Measurements from ENCODE around the gene GRIFIN. TPM values are rescaled to one million over a fixed set of nuclear protein-coding genes. Genes with fewer than 3 reads are reported as not detected.

The GRIFIN gene
- total RNA-seq, 2 donors from 2014 or later = not detected

GRCh38 chr7:2519119-2519930 lies 43.1 kb upstream of the GRIFIN start, which contains the start of gene LFNG:
Gene LFNG, plus strand, starts transcription at chr7:2519774. Its CDS starts 88 bp downstream, at chr7:2519862.
- no peaks in the 10 kb centered on the region for H3K36me3 ChIP-seq (ENCODE audit: control insufficient read depth, insufficient read depth, low read length)
- H3K9ac ChIP-seq (ENCODE audit: extremely low read depth, low read length, poor library complexity, severe bottlenecking) = no peak within 1 kb of the TSS
- peak; percentile 91 for DNase-seq
- WGBS, 2 experiments (ENCODE audit: insufficient coverage in 1 of 2, insufficient read length in 1 of 2) = 0% methylated on average over 12 to 95 of the region's 95 CpGs
- Mint-ChIP-seq H3K4me1 (peaks cover 44% of the 10 kb centered on the region), H3K27me3 (ENCODE audit: insufficient read depth) (peaks cover 31% of the 10 kb centered on the region), H3K36me3 (ENCODE audit: low read depth) (no peaks in the 10 kb centered on the region), H3K4me3 (peak within 1 kb of the TSS; percentile 82), H3K27ac (no peak within 1 kb of the TSS), H3K9me3 (no peaks in the 10 kb centered on the region)
- TF ChIP-seq CTCF (conservative IDR thresholded peaks at IDR 0.05) = no peak
- peak within 1 kb of the TSS; percentile 72 for H3K4me3 ChIP-seq (ENCODE audit: low read length)
- no peaks in the 10 kb centered on the region for H3K9me3 ChIP-seq (ENCODE audit: control insufficient read depth, low read length)
- peak within 1 kb of the TSS; percentile 58 for H3K27ac ChIP-seq (ENCODE audit: low read depth, low read length)
- peaks cover 7% of the 10 kb centered on the region for H3K4me1 ChIP-seq (ENCODE audit: control insufficient read depth, insufficient read depth, low read length)
- H3K27me3 ChIP-seq (ENCODE audit: control insufficient read depth, insufficient read depth, low read length, poor library complexity, severe bottlenecking) = peaks cover 34% of the 10 kb centered on the region

DNA sequence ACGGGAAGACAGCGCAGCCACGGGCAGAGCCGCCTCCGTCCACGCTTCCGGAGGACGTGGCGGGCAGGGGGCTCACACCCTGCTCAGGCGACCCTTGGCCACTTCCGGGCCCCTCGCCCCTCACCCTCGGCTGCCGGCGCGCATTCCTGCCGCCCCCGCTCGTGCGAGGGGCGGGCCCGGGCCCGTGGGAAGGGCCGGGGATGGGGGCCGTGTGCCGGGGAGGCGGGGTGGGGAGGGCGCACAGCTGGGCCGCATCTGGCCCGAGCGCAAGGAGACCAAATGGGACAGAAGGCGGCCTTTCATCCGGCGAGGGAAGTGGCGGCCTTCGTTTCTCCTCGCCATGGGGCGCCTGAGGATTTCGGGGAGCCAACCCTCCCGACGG lies 42.5 kb upstream of the GRIFIN start:
- TF ChIP-seq CTCF (conservative IDR thresholded peaks at IDR 0.05) = no peak
- 6 to 13% methylated on average over 14 to 41 of the region's 41 CpGs for WGBS, 2 experiments (ENCODE audit: insufficient coverage in 1 of 2, insufficient read length in 1 of 2)
- no peak overlapping the region for H3K27ac ChIP-seq (ENCODE audit: low read depth, low read length)
- H3K9ac ChIP-seq (ENCODE audit: extremely low read depth, low read length, poor library complexity, severe bottlenecking) = no peak overlapping the region
- Mint-ChIP-seq H3K4me1 (peaks cover 44% of the 10 kb centered on the region), H3K36me3 (ENCODE audit: low read depth) (no peaks in the 10 kb centered on the region), H3K27ac (no peak overlapping the region), H3K4me3 (peak overlapping the region; percentile 54), H3K9me3 (no peaks in the 10 kb centered on the region), H3K27me3 (ENCODE audit: insufficient read depth) (peaks cover 31% of the 10 kb centered on the region)
- no peaks in the 10 kb centered on the region for H3K36me3 ChIP-seq (ENCODE audit: control insufficient read depth, insufficient read depth, low read length)
- peak; percentile 64 for DNase-seq
- H3K4me3 ChIP-seq (ENCODE audit: low read length) = peak overlapping the region; percentile 68
- H3K27me3 ChIP-seq (ENCODE audit: control insufficient read depth, insufficient read depth, low read length, poor library complexity, severe bottlenecking) = peaks cover 34% of the 10 kb centered on the region
- peaks cover 6% of the 10 kb centered on the region for H3K4me1 ChIP-seq (ENCODE audit: control insufficient read depth, insufficient read depth, low read length)
- no peaks in the 10 kb centered on the region for H3K9me3 ChIP-seq (ENCODE audit: control insufficient read depth, low read length)

DNA sequence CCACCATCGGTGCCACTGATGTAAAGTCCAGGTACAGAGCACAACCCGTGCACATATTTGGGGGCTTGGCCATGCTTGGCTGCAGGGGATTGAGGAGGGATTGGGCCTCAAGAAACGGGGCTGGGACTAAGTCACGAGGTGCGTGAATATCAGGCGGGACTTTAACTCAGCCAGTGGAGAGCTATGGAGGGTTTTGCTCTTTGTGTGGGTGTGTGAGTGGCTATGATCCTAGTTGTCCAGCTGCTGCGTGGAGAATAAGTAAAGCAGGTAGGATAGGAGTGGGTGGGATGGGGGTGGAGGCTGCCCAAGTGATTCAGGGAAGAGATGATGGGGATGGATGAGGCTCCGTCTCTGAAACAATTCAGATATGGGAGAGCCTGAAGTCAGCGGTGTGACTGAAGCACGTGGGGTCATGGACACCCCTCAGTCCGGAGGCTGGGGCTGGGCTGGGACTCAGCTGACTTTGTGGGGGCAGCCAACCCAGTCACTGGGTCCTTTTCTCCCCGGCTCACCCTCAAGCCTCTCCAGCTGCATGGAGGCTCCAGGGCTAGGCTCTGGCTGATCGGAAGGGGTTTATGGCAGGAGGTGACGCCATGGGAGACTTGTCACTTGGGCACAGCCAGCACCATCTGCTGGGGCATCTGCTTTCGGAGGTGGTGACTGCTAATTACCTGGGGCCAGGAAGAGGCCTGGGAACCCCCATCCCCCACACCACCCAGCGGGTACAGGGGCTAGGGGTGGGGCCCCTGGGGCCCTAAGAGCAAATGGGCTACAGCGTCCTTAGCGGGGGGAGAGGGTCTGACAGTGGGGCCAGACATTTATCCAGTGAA lies 41.7 kb upstream of the GRIFIN start:
- peak; percentile 73 for DNase-seq
- no peaks in the 10 kb centered on the region for H3K4me1 ChIP-seq (ENCODE audit: control insufficient read depth, insufficient read depth, low read length)
- no peak overlapping the region for H3K9ac ChIP-seq (ENCODE audit: extremely low read depth, low read length, poor library complexity, severe bottlenecking)
- H3K27me3 ChIP-seq (ENCODE audit: control insufficient read depth, insufficient read depth, low read length, poor library complexity, severe bottlenecking) = peaks cover 34% of the 10 kb centered on the region
- Mint-ChIP-seq H3K4me3 (peak overlapping the region; percentile 54), H3K4me1 (peaks cover 43% of the 10 kb centered on the region), H3K27me3 (ENCODE audit: insufficient read depth) (peaks cover 30% of the 10 kb centered on the region), H3K9me3 (no peaks in the 10 kb centered on the region), H3K36me3 (ENCODE audit: low read depth) (no peaks in the 10 kb centered on the region), H3K27ac (no peak overlapping the region)
- H3K27ac ChIP-seq (ENCODE audit: low read depth, low read length) = peak overlapping the region; percentile 76
- H3K36me3 ChIP-seq (ENCODE audit: control insufficient read depth, insufficient read depth, low read length) = no peaks in the 10 kb centered on the region
- H3K4me3 ChIP-seq (ENCODE audit: low read length) = no peak overlapping the region
- H3K9me3 ChIP-seq (ENCODE audit: control insufficient read depth, low read length) = no peaks in the 10 kb centered on the region
- no peak for TF ChIP-seq CTCF (conservative IDR thresholded peaks at IDR 0.05)
- 62 to 71% methylated on average over 11 to 18 of the region's 18 CpGs for WGBS, 2 experiments (ENCODE audit: insufficient coverage in 1 of 2, insufficient read length in 1 of 2)
